K562 (cell line): ENCODE data around the gene C14orf180.

Experiments
- ELF1 ChIP-seq: fragments of 200-800 bp; sonication (Bioruptor generic); IDR thresholded peaks from 2 replicates; pipeline ENCODE4 v1.6.1; 2016; ENCODE audit warnings: missing genetic modification characterization, missing compliant biosample characterization
- KDM1A ChIP-seq, 2 experiments: fragments of 450-650 bp; IDR thresholded peaks; 2 replicates each; pipeline ENCODE4 v1.6.1; 2016; ENCODE audit warnings: mild to moderate bottlenecking in 2 of 2
- POLR2A ChIP-seq: fragments of 450-650 bp; conservative IDR thresholded peaks from 2 replicates; pipeline ENCODE4 v1.6.1; 2016
- ZNF449 ChIP-seq: fragments of 250-450 bp; sonication (Bioruptor Pico); IDR thresholded peaks from 2 replicates; pipeline ENCODE4 v1.8.0; 2022; ENCODE audit warnings: moderate library complexity, mild to moderate bottlenecking, inconsistent platforms

- TF ChIP-seq ELF1 (no peak), KDM1A (IDR thresholded peaks at IDR 0.05) (no peak), ZNF449 (no peak), POLR2A (no peak)
Observed at GRCh38 chr14:104602933-104603325, 23.4 kb downstream of the C14orf180 start.
